ENCODE results near the gene MFF.

DNA sequence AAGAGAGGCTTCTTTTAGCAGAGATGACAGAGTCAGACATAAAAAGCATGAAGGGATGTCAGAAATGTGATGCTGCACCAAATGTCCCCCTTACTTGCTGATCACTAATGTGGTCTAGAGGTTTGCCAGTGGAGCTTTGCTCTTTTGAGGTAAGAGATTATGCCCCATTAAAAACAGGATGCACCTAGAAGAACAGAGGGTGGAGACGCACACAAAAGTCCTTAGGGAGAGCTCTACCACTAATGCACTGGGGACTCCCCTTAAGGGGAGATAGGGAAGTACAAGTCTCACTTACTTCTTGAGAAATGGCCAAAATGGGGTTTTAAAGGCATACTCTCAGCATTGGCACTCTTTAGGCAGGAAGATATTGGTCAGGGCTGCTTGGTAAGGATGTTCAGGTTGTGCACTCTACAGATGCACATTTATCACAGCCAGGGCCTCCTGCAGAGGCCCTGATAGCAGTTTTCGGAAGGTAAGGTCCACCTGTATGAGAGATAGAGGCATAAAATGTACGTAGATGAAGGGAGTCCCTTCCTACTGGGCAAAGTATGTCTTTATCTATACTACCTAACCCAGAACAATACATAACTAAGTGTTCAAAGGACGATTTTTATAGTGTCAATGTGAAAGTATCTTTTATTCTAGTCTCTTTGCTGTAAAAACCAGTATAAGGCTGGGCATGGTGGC, 79.7 kb downstream of the MFF start:
- TF ChIP-seq MXI1 (IDR thresholded peaks at IDR 0.05; ENCODE audit: borderline replicate concordance, low read depth, low read length), result no peak
- TF ChIP-seq, protein P1, sequence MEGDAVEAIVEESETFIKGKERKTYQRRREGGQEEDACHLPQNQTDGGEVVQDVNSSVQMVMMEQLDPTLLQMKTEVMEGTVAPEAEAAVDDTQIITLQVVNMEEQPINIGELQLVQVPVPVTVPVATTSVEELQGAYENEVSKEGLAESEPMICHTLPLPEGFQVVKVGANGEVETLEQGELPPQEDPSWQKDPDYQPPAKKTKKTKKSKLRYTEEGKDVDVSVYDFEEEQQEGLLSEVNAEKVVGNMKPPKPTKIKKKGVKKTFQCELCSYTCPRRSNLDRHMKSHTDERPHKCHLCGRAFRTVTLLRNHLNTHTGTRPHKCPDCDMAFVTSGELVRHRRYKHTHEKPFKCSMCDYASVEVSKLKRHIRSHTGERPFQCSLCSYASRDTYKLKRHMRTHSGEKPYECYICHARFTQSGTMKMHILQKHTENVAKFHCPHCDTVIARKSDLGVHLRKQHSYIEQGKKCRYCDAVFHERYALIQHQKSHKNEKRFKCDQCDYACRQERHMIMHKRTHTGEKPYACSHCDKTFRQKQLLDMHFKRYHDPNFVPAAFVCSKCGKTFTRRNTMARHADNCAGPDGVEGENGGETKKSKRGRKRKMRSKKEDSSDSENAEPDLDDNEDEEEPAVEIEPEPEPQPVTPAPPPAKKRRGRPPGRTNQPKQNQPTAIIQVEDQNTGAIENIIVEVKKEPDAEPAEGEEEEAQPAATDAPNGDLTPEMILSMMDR (conservative IDR thresholded peaks at IDR 0.05; ENCODE audit: low read depth, low read length), result no peak
- TF ChIP-seq, protein P2, sequence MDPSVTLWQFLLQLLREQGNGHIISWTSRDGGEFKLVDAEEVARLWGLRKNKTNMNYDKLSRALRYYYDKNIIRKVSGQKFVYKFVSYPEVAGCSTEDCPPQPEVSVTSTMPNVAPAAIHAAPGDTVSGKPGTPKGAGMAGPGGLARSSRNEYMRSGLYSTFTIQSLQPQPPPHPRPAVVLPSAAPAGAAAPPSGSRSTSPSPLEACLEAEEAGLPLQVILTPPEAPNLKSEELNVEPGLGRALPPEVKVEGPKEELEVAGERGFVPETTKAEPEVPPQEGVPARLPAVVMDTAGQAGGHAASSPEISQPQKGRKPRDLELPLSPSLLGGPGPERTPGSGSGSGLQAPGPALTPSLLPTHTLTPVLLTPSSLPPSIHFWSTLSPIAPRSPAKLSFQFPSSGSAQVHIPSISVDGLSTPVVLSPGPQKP (IDR thresholded peaks at IDR 0.05; ENCODE audit: borderline replicate concordance, low read depth, low read length), result no peak
- TF ChIP-seq POLR2A (IDR thresholded peaks at IDR 0.05; ENCODE audit: low read depth, low read length), result no peak
- no peak for TF ChIP-seq NFE2L2 (IDR thresholded peaks at IDR 0.05; ENCODE audit: low read depth, low read length)
- TF ChIP-seq MAZ (IDR thresholded peaks at IDR 0.05; ENCODE audit: borderline replicate concordance, low read depth, low read length), result no peak
- TF ChIP-seq RFX5 (IDR thresholded peaks at IDR 0.05; ENCODE audit: low read depth, low read length), result no peak
- no peak for TF ChIP-seq RAD21 (IDR thresholded peaks at IDR 0.05; ENCODE audit: low read length)
- no peak for TF ChIP-seq BHLHE40 (IDR thresholded peaks at IDR 0.05; ENCODE audit: low read depth, low read length)
